Smooth muscle cell of the brain vasculature (primary cell): Measurements from ENCODE around the gene IFT81.

Source experiments
- DNase-seq: peaks from one replicate; pipeline ENCODE4 v3.0.0-alpha.2; 2012; ENCODE audit warnings: low read depth, low spot score

Gene IFT81

DNA sequence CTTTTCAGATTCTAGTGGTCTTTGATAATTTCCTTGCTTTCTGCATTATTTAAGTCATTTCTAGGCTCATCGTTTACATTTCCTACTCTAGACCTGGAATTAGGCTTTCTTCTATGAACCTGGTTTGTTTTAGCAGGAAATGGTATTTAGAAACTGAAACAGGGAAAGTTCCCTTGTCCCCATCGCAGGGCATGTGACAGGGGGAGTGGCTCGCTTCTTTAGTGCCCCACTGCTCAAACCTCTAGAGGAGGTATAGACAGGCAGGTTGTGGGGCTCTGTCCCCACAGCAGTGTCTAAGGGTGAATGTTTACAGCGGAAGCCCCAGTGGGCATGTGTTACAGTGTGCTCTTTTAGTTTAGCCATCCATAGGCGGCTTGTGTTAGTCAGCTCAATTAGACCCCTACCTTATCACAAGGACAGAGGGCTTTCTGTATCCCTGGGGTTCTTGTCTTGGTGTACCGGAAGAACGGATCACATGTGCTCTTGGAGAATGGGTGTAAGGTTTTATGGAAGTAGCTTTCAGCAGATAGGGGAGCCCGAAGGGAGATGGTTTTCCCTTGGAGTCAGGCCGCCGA lies 25.0 kb downstream of the IFT81 start:
- no peak for DNase-seq

DNA sequence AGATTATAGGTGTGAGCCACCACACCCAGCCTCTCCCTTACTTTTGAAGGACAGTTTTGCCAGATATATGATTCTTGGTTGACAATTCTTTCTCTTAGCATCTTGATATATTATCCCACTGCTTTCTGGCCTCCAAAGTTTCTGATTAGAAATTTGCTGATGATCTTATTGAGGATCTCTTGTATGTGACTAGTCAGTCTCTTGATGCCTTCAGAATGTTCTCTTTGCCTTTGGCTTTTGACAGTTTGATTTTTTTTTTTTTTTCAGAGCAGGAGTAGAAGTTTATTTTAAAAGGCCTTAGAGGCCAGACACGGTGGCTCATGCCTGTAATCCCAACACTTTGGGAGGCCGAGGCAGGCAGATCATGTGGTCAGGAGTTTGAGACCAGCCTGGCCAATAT lies 32.6 kb downstream of the IFT81 start:
- no peak for DNase-seq

DNA sequence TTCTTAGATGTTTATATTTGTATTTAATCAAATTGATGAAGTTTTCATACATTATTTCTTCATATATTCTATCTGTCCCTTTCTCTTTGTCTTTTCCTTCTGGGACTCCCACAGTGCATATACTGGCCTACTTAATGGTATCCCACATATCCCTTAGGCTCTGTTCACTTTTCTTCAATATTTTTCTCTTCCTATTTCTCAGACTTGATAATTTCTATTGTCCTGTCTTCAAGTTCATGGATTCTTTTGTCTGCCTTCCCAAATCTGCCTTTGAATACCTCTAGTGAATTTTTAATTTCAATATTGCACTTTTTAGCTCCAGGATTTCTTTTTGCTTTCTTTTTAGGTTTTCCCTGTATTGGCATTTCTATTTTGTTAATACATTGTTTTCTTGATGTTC lies 33.4 kb downstream of the IFT81 start:
- no peak for DNase-seq

DNA sequence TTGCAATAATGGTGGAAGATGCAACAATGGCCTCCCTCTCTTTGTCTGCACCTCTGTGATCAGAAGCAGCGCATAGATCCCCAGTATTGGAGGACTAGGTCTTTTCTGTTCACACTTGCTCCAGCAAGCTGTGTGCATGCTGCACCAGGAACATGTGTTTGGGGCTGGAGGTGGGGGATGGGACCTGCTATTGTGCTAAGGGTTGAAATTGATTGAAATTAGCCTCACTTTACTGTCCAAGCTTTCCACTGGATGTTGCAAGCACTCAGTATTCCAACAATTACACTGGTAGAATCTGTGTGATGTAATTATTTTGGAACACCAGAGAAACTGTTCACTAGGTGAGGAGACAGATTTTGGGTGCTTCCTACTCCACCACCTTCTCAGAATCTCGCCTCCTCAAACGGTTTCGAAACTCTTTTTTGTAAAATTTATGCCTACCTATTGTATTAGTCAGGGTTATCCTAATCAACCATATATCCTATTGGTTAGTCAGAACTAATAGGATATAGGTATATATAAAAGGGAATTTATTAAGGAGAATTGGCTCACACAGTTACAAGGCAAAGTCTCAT lies 35.6 kb downstream of the IFT81 start:
- no peak for DNase-seq

DNA sequence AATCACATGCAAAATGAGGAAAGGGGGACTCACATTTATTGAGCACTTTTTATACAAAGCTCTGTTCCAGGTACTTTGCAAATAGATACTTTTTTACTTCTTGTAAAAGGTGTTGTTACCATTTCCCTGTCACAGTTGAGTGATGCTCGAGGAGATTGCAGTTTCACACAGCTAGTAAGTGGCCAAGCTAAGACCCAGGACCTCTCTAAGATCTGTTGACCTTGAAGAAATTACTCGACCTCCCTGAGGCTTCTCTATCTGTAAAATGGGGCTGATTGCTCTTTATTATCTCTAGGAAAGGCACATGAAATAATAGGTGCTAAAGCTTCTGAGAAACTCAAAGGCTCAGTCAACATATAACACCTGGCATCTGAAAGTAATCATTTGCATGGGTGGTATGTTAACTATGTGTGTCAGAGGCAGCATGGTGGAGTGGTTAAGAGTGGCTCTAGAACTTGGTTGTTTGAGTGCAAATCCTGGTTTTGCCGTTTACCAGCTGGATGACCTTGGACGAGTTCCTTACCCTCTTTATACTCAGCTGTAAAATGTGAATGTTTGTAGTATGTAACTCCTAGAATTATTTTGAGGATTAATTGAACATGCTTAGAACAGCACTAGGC lies 41.5 kb downstream of the IFT81 start:
- no peak for DNase-seq

DNA sequence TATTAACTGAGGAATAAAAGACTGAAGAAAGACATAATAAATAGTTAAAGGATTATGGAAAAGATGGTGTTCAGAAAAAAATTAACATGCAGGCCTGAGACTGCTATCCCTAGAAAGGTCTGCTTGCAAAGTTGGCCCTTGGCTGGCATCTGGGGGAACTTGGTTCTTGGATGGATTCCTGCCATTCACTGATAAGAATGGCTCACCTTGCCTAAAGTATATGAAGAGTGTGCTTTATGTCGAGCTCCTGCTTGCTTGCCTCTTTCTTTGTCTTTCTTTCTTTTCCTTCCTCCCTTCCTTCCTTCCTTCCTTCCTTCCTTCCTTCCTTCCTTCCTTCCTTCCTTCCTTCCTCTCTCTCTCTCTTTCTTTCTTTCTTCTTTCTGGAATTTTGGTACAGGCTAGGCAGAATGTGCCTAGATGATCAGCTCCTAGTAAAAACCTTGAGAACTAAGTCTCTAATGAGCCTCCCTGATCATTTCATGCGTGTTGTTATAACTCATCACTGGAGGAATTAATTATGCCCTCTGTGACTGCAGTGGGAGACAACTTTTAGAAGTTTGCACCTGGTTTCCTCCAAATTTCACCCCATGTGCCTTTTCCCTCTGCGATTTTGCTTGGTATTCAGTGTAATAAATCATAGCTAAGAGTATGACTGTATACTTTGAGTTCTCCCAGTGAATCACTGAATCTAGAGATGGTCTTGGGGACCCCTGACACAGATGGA lies 44.7 kb downstream of the IFT81 start:
- DNase-seq = no peak

DNA sequence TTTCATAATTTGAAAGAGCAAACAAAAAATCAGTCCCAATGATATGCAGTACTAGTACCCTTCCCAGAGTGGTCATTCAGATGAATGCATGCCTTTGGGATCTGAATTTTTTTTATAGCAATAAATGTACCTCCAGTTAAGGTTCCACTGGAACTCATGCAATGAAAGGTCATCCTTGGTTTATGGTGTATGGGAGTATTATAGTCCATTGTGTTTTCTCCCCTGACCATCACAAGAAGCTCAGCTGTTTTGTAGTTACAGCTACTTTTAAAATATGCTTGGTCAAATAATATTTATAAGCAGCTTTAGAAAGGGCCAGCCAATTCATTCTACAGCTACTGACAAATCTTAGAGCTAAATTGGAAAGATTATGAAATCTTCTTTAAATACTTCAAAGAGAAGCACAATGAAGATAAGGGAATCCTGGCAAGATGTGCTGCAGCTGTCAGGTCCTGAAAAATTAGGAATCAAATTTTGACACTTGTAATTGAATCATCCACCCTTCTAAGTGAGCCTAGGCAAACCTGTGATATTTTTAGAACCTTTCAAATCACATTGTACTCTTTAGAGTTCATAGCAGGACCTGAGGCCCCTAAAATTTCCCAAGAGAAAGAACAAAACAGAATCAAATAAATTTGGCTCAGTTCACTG lies 46.5 kb downstream of the IFT81 start:
- no peak for DNase-seq

DNA sequence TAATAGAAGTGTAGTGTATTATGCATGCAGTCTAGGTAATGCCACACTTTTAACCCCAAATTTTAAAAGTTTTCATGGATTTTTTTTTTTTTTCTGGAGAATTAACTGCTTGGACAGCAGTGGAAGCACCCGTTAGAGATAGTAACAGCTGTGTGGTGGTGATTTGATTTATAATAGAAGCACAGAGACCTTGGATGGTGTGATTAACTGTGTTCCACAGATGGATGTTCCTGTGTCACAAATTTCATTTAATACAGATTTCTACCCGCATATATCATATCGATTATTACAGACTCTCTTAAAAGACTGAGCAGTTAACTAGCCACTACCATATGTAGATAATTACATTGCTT lies 47.0 kb downstream of the IFT81 start:
- no peak for DNase-seq

DNA sequence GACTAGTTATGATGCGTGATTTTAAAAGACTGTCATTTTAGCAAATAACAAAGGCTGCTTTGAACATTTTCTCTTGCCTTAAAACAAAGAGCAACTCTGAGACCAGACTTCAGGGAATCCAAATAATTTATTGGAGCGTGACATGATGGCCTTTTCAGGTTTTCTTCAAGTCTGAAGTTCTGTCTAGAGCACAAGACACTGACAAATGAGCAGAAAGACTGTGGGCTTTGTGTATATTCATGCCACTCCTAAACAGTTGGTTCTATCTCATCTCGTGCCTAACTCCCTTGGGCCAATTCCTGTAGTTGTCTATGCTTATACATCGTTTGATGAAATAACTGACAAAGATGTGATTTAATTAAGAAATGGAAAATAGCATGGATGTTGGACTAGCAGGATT lies 47.5 kb downstream of the IFT81 start:
- DNase-seq = no peak

DNA sequence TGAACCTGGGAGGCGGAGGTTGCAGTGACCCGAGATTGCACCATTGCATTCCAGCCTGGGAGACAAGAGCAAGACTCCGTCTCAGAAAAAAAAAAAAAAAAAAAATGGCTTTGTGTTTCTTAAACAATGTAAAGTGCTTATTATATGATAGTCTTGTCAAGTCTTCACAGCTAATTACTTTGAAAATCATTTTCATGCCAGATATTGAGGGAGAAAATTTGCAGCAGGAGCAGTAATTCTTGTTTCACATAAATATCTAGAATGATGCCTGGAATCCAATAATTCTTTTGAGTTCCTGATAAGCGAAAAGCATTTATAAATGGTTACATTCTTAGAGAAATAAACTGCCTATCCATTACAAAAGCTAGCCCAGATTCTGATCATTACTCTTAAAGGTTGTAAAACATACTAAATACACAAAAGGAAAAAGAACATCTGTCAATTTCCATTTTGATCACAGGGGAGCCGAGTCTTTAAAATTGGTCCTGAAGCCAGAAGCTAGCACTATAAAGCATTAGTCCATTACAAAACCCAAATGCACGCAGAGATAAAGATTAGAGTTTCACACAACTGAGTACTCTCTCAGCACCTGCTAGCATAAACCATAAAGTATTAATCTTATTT lies 50.3 kb downstream of the IFT81 start:
- no peak for DNase-seq

DNA sequence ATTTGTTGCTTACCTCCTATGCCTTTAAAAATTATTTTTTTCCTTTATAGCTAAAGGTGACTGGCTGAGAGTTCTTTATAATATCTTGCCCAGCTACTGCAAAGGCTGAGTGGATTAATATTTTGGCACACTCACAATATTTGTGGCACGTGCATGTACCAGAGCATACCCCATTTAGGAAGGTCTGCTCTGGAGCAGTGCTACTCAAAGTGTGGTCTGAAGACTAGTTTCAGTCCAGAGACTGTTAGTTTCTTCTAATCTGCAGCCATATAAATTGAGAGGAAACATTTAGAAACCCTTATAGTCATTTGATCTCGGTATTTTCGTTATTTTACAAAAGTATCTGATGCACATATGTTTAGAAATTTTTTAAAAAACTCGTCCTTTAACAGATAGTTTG lies 51.0 kb downstream of the IFT81 start:
- no peak for DNase-seq

DNA sequence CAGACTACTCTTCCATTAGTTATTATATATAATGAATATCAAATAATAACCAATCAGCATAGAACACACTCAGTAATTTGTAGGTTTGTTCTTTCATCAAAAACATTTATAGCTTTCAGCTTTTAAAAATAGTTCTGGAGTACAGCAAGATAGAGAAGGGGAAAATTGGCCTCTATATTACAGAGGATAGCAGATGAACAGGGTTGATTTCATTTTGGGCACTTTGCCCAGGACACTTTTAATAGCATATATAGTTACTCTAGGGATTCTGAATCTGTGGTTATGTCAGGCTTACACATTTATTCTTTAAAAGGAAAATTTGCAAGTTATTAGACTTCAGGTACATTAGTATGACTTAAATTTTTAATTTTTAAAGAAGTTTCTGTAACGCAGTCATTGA lies 52.6 kb downstream of the IFT81 start:
- DNase-seq = peak; percentile 7

DNA sequence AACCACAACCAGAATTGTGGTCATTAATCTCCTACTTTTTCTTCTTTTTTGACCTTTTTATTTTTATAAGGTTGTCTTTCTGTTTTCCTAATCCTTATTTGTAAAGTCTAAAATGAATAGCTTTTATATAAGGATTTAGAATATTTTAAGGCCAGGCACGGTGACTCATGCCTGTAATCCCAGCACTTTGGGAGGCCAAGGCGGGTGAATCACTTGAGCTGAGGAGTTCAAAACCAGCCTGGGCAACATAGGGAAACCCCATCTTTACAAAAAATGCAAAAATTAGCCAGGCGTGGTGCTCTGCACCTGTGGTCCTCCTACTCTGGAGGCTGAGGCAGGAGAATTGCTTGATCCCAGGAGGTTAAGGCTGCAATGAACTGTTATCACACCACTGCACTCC lies 55.1 kb downstream of the IFT81 start:
- no peak for DNase-seq

DNA sequence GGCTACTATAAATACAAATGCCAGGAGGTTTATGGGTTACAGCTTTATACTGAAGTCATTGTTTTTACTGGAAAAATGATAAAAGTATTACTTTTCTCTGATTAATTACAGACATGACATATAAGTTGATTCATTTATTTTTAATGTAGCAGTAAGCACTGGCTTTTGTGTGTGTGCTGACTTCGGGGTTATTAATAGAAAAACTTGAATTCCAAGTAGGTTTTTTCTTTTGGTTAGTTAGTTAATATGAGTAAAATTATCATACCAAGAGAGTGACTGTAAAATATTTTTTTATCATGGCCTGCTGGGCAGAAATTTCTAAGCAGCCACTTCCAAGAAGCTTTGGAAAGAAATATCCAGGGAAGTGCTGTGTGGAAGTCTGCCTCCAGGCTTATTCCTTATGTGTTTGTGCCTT lies 56.4 kb downstream of the IFT81 start:
- no peak for DNase-seq

DNA sequence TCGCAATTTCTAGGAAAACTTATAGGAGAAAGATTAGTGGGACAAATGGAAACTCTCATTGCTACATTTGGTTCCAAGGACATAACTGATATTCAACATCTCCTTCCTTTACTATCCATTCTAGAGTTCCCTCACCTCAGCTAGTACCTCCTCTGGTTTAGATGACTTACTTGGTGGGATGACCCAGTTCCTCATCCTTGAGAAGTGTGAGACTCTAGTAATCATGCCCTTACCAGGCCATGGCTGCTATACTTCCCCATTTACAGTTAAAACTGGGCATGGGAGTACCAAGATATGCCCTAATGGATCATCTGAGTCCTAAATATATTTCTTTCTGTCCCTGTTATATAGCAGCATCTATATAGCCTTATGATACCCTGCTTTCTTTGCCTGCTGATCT lies 58.1 kb downstream of the IFT81 start:
- DNase-seq = no peak

DNA sequence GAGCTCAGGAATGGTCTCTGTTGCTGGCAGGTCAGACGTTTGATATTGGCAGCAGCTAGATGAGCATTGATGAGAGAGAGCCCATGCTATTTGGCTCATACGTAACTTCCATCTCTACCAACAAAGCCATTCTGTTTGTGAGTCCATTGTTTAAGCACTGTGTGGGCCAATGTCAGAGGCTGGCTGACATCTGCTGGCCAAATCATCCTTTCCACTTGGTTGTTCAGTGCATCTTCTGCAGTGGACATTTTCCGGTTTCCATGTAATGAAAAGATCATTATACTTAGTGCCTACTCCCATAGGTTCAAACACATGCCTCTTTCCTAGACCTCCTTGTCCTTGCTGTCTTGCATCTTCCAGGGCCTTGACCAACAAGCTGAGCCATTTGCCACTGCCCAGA lies 59.2 kb downstream of the IFT81 start:
- DNase-seq = no peak

DNA sequence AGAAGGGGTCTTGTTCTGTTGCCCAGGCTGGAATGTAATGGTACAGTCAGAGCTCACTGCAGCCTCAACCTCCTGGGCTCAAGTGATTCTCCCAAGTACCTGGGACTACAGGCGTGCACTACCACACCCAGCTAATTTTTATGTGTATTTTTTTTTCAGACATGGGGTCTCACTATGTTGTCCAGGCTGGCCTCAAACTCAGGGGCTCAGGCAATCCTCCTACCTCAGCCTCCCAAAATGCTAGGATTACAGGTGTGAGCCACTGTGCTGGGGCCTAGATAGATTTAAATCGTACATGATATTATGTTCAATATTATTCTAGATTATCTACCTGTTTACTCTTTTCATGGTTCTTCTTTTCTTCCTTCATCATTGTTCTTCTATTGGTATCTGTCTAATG lies 61.5 kb downstream of the IFT81 start:
- DNase-seq = no peak

DNA sequence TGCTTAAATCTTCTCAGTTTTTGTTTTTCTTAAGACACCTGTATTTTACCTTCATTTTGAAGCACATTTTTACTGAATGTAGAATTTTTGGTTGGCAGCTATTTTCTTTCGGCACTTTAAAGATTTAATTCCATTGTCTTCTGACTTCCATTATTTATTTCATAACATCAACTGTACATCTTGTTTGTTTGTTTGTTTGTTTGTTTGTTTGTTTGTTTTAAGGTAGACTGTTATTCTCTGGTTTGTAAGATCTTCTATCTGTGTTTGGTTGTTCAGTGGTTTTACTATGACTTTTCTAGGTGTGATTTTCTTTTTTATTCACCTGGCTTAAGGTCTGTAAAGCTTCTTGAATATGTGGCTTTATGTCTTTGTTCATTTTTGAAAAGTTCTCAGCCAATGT lies 61.9 kb downstream of the IFT81 start:
- no peak for DNase-seq

DNA sequence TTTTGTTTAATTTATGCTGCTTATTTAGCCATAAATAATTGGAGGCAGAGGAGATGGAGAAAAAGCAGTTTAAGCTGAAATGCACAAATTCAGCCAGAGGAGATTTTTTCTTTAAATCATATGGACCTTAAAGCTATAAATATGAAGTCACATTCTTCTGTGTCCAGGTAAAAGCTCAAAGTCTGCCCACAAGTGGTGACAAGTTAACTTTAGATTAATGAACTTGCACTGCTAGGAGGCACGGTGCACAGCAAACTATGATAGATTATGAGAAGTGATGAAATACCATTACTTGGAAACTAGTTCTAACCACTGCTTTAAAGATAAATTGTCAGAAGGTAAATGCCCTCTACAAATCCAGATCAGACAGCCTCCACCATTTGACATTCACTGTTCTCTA lies 69.0 kb downstream of the IFT81 start:
- DNase-seq = no peak

DNA sequence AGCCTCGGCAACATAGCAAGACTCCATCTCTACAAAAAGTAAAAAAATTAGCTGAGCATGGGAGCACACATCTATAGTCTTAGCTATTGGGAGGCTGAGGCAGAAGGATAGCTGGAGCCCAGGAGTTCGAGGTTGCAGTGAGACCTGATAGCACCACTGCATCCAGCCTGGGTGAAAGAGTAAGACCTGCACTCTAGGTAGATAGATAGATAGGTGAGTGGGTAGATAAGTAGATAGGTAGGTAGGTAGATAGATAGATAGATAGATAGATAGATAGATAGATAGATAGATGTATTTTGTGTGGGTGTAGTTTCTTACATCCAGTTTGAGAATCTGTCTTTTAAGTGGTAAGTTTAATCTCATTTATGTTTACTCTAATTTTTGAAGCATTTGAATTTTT lies 72.8 kb downstream of the IFT81 start:
- DNase-seq = no peak

DNA sequence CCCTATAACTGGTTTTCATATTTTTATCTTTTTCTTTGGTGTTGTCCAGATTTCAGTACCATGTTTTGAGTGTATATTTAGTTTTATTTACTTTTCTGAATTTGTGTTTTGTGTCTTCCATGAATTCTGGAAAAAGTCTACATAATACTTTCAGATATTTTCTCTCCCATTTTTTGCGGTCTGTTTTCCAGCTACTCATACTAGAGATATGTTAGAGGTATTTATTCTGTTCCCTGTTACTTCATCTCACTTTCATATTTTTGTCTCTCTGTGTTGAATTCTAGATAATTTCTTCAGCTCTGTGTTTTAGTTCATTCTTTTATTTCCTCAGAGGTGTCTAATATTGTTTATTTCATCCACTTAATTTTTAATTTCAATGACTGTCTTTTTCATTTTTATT lies 74.2 kb downstream of the IFT81 start:
- no peak for DNase-seq
